HG03064 (cell line): Measurements from ENCODE around the gene PYROXD2.

Experiments used
- ATAC-seq: cut with Tn5 transposase; IDR thresholded peaks from one replicate; pipeline ENCODE4 v1.9.1; 2021; ENCODE audit warnings: low read depth; ENCODE audit not compliant: unreplicated experiment

PYROXD2 gene

GRCh38 chr10:98417481-98417959 lies 2.5 kb upstream of the PYROXD2 start:
- ATAC-seq = no peak

- ATAC-seq = no peak
Observed at GRCh38 chr10:98416606-98417388, 1.8 kb upstream of the PYROXD2 start.

GRCh38 chr10:98415731-98416119 lies 743 bp upstream of the PYROXD2 start:
- no peak for ATAC-seq

- ATAC-seq = no peak
Observed at GRCh38 chr10:98414578-98414931, 427 bp downstream of the PYROXD2 start.

GRCh38 chr10:98411768-98412167 lies 3.2 kb downstream of the PYROXD2 start:
- no peak for ATAC-seq

GRCh38 chr10:98411166-98411565 lies 3.8 kb downstream of the PYROXD2 start:
- ATAC-seq = no peak

GRCh38 chr10:98410759-98411158 lies 4.2 kb downstream of the PYROXD2 start:
- no peak for ATAC-seq

GRCh38 chr10:98410135-98410743 lies 4.7 kb downstream of the PYROXD2 start:
- no peak for ATAC-seq

GRCh38 chr10:98408799-98409198 lies 6.2 kb downstream of the PYROXD2 start:
- ATAC-seq = no peak

GRCh38 chr10:98407744-98408241 lies 7.2 kb downstream of the PYROXD2 start:
- no peak for ATAC-seq

- ATAC-seq = no peak
Observed at GRCh38 chr10:98407017-98407743, 7.8 kb downstream of the PYROXD2 start.

- no peak for ATAC-seq
Observed at GRCh38 chr10:98405422-98405821, 9.6 kb downstream of the PYROXD2 start.

- ATAC-seq = no peak
Observed at GRCh38 chr10:98404571-98405359, 10.2 kb downstream of the PYROXD2 start.

GRCh38 chr10:98403812-98404504 lies 11.0 kb downstream of the PYROXD2 start:
- ATAC-seq = no peak

GRCh38 chr10:98402931-98403718 lies 11.9 kb downstream of the PYROXD2 start:
- no peak for ATAC-seq

GRCh38 chr10:98402478-98402877 lies 12.5 kb downstream of the PYROXD2 start:
- no peak for ATAC-seq

GRCh38 chr10:98400482-98400881 lies 14.5 kb downstream of the PYROXD2 start:
- ATAC-seq = no peak

- ATAC-seq = no peak
Observed at GRCh38 chr10:98399784-98400183, 15.2 kb downstream of the PYROXD2 start.

GRCh38 chr10:98397089-98397600 lies 17.8 kb downstream of the PYROXD2 start:
- ATAC-seq = no peak
